Measurements from ENCODE around the gene COMMD1.
"Not testable (repeated sequence)": the region's sequence is repeated elsewhere in the genome, so short reads cannot be mapped to it uniquely, and the experiment has no call there.

Gene COMMD1

DNA sequence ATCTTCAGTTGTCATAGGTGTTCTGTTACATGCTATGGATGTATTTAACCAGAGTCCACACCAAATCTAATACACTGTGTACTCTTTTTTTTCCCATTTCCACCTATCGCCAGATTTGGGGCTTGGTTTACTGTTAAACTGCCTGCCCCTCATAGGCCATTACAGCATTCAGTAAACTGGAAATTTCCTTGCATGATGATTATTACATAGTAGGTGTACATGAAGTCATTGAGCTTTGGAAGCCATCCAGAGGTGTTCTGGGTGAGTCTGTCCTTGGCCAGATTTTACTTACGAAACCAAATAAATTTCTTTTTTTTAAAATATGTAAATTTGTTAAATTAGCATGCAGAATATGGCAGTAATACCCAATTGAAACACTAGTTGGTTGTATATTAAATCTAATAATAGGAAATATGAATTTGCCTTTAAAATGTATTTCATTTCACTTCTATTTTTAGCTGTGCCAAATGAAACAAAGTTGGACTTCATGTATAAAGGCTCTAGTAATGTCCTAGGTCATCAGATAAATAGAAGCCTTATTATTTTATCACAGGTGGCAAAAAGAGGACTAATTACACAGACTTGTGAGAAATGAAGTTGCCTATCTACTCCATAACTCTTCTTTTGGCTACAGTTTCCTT is 60.7 kb downstream of the COMMD1 start:
- no peak for DNase-seq (ENCODE audit: low read depth)

DNA sequence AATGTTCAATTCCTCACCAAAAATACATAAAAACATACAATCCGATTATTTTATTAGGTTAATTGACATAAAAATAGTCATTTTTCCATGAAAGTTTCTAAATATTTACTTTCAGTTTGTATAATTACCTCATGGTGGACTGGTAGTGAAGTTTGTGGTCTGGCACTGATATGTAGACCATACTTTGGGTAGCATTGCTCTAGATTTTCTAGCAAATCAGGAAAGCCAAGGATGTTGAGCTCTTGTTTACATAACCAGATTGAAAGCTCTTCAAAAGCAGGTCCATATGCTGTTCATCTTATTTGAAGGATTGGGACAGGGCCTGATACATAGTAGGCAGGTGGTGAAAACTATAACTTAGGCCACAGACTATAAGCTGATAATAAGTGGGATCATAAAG is 61.8 kb downstream of the COMMD1 start:
- no peak for DNase-seq (ENCODE audit: low read depth)

DNA sequence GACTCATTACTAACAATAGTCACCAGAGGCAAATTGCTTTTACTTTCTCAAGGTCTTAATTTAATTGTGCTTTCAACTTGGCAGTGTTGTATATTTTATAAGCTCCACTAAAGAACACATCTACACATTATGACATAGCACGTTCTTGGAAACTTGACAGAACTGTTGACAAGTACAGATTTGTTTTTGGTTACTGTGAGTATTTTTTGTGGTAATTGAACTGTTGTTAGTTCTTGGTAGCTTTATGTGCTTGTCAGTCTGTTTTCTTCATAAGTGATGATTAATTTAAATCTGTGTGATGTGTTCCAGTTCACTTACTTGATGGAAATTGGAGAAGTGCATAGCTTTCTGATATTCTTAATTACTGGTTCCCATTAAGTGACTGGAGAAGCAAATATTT is 63.9 kb downstream of the COMMD1 start:
- no peak for DNase-seq (ENCODE audit: low read depth)

DNA sequence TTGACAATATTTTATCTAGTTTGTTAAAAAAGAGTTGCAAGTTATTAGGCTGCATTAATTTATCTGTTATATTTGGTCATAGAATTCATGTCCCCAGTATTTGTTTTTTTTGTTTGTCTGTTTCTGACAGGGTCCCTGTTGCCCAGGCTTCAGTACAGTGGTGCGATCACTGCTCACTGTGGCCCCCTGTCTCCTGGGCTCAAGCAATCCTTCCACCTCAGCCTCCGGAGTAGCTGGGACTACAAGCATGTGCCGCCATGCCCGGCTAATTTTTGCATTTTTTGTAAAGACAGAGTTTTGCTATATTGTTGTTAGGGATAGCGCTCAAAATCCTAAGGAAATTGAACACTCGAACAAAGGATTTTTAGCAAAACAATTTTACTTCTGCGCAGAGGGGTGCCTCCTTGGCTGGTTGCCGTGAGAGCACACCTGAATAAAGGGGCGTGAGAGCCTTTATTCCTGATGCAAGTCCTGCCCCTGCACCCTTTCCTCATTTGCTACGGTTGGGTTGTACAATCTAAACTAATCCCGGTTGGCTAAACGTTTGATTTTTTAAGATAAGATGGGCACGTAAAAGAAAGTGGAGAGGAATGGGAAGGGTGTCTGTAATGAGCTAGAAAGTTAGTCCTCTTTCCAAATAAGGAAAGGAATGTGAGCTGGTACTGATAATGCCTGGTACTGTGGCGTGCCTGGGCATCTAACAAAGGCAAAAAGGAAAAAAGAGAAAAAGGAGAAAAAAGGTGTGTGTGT is 65.5 kb downstream of the COMMD1 start:
- DNase-seq (ENCODE audit: low read depth) = no peak

DNA sequence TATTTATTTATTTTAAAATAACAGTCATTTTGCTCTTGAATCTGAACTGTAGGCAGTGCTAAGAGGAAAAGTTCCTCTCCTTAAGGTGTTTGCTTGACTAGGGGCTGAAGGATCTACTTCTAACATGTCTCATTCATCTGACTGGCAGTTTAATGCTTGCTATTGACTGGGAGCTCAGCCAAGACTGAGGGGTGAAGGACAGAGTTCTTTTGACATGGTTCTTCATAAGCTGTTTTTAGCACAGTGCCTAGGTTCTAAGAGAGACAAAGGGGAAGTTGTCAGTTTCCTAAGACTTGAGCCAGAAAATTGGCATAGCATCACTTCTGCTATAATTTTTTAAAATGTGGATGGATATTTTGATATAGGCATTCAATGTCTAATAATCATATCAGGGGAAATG is 73.0 kb downstream of the COMMD1 start:
- no peak for DNase-seq (ENCODE audit: low read depth)

DNA sequence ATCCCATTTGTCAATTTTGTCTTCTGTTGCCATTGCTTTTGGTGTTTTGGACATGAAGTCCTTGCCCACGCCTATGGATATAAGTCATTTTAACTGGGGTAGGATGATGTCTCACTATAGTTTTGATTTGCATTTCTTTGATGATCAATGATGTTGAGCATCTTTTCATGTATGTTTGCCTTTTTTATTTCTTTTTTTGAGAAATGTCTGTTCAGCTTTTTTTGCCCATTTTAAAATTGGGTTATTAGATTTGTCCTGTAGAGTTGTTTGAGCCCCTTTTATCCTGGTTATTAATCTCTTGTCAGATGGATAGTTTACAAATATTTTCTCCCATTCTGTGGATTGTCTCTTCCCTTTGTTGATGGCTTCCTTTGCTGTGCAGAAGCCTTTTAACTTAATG is 75.3 kb downstream of the COMMD1 start:
- no peak for DNase-seq (ENCODE audit: low read depth)

DNA sequence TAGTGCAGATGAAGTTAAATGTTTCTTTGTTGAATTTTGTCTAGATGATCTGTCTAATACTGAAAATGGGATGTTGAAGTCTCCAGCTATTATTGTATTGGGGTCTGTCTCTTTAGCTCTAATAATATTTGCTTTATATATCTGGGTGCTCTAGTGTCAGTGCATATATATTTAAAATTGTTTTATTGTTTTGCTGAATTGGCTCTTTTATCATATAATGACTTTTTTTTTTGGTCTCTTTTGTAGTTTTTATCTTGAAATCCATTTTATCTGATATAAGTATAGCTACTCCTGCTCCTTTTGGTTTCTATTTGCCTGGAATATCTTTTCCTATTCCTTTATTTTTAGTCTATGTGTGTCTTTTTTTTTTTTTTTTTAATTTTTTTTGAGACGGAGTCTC is 79.2 kb downstream of the COMMD1 start:
- DNase-seq (ENCODE audit: low read depth) = no peak

DNA sequence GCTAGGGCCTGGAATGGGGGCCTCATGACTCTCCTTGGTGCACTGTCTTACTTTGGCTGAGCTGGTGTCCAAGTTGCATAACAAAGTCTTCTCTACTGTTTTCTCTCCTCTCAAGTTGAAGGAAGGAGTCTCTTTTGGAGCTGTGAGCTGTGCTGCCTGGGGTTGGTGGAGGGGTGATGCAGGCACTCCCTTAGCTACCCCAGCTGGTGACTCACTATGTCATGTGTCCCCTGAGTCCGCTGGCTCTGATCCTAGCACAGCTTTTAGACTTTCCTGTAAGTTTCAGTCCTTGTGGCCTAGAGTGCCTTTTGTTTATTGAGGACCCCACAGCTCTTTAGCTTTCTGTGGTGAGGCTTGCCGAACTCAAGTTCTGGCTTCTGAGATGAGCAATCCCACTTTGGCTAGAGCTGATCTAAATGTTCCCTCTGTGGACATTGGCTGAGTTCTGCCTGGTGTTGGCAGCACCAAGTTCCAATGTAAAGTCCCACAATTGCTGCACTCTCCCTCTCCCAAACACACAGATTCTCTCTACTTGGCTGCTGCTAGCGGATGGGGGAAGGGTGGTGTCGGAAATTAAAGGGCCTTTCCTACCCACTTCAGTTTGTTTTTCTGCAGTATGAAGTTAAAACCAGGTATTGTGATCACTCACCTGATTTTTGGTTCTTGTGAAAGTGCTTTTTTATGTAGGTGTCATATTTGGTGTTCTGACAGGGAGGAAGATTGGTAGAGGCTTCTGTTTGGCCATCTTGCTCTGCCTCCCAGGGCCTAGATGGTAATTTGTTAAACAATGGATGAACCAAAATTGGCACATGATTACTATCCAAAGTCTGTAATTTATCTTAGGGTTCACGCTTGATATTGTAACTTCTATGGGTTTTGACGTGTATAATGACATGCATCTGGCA is 83.2 kb downstream of the COMMD1 start:
- DNase-seq (ENCODE audit: low read depth) = no peak

DNA sequence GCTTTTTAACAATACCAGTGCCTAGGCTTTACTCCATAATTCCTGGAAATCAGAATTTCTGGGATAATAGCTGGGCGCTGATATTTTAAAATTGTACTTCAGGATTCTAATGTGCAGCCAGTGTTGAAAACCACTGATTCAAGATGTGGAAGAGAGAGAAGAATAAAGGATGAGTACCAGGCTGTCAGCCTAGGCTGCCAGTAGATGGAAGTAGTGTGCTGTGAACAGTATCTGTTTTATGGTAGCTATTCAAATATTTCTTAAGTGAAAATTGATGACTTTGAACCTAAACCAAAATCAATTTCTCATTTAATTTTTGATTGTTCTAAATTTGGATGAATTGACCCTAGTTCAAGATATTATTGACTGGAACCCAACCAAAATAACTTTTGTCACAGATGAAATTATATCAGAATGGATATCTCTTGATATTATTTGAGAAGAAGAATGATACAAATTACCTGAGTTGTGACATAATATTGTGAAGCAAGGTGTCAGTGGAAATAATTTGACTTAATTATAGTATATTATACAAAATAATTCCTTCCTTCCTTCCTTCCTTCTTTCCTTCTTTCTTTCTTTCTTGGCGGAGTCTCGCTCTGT is 88.0 kb downstream of the COMMD1 start:
- DNase-seq (ENCODE audit: low read depth) = no peak

DNA sequence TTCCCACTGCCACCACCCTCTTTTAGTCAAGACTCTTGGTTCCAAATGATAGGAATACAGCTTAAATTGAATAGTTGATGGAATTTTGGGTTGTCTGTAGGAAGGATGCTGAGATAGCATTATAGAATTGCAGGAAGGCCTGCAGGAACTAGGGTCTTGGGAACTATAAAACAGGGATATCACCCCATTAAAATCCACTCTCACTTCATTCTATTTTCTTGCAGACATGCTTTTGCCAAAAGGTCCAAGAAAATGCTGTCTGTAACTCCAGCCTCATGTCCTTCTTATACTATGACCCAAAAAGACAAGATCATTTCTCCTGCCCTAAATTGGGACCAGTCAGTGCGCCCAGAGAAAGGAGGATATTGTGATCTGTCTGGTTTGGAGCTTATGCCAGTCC is 89.1 kb downstream of the COMMD1 start:
- DNase-seq (ENCODE audit: low read depth) = no peak

DNA sequence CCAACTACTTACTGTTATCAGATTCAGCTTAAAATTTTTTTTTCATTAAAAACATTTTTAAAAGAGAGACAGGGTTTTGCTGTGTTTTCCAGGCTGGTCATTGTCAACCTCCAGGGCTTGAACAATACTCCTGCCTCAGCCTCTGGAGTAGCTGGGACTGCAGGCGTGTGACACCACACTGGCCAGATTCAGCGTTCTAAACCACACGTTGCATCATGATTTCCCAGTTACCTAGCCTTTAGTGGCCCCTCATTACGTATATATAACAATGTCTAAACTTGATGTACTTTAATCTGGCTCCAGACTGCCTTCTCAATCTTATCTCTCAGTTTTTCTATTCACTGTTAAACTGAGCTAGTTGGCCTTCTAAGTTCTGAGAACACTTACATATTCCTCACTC is 89.6 kb downstream of the COMMD1 start:
- DNase-seq (ENCODE audit: low read depth) = no peak

DNA sequence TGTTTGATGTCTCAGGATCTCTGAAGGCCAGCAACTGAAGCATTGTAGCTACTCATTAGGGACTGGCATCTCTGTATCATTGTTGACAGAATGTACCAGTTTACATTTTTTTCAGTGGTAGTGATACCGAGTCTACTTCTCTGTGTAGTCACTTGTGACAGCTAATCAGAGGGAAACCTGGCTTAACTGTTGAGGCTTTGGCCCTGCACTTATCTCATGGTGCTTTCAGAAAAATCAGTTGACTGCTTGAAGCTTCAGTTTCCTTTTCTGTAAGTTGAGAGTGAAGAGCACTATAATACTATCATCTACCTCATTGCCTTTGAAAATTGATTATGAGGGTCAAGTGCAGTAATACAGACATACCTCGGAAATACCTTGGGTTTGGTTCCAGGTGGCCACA is 90.0 kb downstream of the COMMD1 start:
- no peak for DNase-seq (ENCODE audit: low read depth)

DNA sequence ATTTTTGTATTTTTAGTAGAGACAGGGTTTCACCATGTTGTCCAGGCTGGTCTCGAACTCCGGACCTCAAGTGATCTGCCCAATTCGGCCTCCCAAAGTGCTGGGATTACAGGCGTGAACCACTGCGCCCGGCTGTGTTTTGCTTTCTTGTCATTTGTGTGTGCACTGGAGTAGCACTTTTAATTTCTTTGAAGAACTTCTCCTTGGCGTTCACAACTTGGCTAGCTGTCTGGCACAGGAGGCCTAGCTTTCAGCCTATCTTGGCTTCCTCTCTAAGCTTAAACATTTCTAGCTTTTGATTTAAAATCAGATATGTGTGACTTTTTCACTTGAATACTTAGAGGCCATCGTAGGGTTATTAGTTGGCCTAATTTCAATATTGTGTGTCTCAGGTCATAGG is 93.0 kb downstream of the COMMD1 start:
- DNase-seq (ENCODE audit: low read depth) = no peak

DNA sequence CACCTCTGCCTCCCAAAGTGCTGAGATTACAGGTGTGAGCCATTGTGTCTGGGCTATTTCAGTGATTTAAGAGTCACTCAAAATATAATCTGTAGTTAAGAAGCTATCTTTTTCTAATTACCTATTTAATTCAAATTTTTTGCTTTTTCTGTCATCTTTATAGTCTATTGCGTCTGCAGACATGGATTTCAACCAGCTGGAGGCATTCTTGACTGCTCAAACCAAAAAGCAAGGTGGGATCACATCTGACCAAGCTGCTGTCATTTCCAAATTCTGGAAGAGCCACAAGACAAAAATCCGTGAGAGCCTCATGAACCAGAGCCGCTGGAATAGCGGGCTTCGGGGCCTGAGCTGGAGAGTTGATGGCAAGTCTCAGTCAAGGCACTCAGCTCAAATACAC is 95.1 kb downstream of the COMMD1 start:
- no peak for DNase-seq (ENCODE audit: low read depth)

DNA sequence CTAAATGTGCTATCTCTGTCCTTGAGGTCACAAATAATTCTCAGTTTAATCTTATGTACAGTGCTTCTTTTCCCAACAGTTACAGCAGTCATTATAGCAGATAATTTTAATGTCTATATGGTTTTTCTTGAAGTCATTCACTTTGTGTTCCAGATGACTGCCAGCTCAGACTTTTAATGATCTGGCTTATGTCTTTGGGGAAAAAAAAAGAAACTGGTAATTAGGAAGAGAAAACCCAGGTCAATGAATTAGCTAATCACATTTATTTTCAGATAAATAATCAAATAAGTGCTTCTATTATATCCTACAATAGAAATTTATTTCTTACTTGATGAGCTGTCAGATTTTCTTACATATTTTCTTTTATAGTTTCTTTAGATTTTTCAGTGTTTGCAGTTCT is 96.0 kb downstream of the COMMD1 start:
- no peak for DNase-seq (ENCODE audit: low read depth)

DNA sequence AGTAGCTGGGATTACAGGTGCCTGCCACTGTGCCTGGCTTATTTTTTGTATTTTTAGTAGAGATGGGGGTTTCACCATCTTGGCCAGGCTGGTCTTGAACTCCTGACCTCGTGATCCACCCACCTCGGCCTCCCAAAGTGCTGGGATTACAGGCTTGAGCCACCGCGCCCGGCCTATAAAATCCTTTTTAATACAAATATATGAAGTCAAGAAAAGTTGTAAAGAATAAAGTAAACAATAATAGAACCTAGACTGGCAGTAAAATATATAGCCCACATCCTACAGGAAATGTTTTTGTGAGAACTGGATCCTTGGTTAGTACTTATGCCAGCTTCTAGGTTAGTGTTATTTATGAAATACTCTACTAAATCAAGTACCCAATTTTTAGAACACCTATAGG is 99.0 kb downstream of the COMMD1 start:
- not testable (repeated sequence) for DNase-seq (ENCODE audit: low read depth)

DNA sequence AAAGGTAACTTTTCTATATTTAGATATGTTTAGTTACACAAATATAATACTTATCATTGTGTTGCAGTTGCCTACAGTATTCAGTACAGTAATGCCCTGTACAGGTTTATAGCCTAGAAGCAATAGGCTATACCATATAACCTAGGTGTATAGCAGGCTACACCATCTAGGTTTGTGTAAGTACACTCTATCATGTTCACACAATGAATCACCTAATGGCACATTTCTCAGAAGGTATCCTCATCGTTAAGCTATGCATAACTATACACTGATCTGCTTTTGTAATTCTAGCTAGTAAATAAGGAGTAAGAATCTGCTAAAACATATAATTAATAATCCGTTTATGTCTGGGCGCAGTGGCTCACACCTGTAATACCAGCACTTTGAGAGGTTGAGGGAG is 102.1 kb downstream of the COMMD1 start:
- DNase-seq (ENCODE audit: low read depth) = no peak

DNA sequence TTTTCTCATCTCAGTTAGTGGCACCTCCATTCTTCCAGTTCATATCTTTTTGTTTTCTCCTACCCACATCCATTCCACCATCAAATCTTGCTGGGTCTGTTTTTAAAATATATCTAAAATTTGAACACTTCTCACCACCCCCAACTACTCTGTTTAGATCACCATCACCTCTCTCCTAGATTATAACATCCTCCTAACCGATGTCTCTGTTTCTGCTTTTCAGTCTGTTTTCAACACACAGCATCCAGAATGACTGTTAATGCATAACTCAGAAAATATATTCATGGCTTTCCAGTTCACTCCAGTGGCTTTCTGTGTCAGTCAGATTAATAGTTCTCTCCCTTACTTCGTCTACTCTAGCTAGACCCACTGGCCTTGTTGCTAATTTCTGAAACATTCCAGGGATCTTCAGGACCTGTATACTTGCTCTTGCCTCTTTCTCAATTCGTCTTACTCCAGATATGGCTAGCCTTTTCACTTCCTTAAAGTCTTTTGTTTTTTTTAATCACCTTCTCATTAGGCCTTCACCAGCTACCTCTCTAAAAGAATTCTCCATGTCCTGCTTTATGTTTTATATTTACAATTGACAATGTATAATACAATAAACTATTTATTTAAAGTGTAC is 105.3 kb downstream of the COMMD1 start:
- DNase-seq (ENCODE audit: low read depth) = no peak

DNA sequence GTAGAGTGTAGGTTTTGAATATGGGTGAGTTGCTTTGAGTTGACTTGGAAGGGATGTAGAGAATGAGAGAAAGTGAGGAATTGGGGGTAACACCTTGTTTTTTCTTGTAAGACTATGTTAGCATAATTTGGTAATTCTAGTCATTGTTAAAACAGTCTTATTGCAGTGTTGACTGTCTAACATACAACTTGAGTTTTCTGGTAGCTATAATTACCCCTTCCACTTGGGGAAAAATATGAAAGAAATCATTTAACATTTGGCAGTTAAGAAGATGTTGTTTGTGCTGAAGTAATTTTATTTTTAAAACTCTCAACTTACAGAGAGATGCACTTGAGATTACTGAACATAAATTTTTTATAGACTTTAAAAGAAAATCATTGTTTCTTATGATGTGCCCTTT is 108.2 kb downstream of the COMMD1 start:
- no peak for DNase-seq (ENCODE audit: low read depth)

DNA sequence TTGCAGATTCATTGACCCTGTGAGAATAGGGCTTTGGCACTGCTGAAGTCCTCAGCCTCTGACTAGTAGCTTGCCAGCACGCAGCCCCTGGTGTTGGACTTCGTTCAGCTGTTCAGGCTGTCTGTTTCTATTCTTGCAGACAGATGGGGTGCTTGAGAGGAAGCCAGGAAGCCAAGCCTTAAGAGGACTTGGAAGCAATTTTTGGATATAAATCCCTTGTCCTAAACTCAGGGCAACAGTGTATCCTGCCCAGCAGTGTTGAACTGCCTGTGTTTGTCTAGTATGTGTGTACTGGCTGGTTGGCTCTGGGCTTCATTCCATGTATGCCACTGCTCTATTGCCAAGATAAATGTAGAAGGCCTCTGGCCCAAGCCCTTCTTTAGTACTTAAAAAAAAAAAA is 108.6 kb downstream of the COMMD1 start:
- DNase-seq (ENCODE audit: low read depth) = no peak

DNA sequence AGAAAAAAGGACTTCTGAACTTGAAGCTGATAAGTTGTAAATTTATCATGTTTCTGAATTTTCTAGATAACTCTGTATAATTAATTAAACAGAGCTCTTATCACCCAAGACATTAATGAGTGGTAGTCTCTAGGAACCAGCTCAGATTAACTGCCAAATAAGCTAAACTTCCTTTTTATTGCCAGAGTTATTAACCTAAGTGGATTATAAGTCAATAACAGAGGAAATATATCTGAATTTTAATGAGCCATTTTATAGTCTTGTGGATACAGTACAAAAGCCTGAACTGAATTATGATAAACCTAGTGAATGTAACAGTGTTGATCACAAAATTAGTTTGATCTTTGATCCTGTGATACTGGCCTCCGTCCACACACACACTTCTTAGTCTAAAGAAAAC is 111.5 kb downstream of the COMMD1 start:
- no peak for DNase-seq (ENCODE audit: low read depth)

DNA sequence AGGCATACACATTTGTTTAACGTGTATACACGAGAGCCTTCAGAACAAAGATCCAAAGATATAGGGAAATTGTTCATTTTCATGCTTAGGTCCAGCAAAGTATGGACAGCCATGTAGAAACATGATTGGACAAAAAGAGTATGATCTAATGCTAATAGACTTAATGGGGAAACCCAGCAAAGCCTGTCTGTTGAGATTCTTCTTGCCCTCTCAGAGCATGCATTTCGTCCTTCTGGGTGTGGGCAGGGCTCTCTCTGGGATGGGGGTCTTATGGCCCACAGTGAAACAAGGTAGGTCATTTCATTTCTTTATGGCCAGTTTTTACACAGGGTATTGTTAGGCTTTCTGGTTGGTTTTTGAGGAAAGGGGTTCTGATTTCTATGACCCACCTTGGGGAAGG is 124.4 kb downstream of the COMMD1 start:
- DNase-seq (ENCODE audit: low read depth) = no peak
